Measurements from ENCODE around the gene UNKL. TPM values are rescaled to one million over a fixed set of nuclear protein-coding genes. Genes with fewer than 3 reads are reported as not detected.

The UNKL gene
- total and polyA plus RNA-seq, 7 experiments from 2014 or later = 4.0 to 152 (median 95.3) TPM

DNA sequence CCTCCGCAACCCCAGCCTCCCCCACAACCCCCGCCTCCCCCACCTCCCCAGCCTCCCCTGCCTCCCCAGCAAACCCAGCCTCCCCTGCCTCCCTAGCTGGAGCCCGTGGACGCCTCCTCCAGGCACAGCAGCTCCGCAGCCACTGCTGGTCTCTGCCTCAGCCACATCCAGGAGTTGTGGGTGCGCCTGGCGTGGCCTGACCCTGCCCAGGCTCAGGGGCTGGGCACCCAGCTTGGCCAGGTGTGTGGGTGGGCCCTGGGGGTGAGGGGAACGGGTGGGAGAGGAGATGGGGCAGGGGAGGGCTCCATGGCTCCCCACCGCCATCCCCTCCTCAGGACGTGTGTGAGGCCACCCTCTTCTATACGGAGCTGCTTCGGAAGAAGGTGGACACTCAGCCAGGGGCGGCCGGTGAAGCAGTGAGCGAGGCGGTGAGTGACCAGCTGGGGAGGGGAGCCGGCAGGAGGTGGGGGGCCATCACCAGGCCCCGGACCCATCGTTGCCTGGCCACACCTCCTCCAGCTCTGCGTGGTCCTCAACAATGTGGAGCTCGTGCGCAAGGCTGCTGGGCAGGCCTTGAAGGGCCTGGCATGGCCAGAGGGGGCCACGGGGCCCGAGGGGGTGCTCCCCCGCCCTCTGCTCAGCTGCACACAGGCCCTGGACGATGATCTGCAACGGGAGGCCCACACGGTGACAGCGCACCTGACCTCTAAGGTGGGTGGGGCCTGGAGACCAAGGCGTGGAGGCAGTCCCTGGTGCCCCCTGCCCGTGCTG, 68.7 kb downstream of the UNKL start:
- no peak overlapping the region for H3K4me3 ChIP-seq (ENCODE audit: low read length)
- Mint-ChIP-seq H3K4me3 (no peak overlapping the region), H3K27ac (no peak overlapping the region), H3K36me3 (no peaks in the 10 kb centered on the region), H3K27me3 (no peaks in the 10 kb centered on the region), H3K9me3 (peaks cover 0 to 3% (median 0%) of the 10 kb centered on the region in 11 donors), H3K4me1 (peaks cover 16 to 24% (median 22%) of the 10 kb centered on the region in 7 donors)
- no peak overlapping the region for H3K27ac ChIP-seq (ENCODE audit: low read depth, low read length)
- no peaks in the 10 kb centered on the region for H3K27me3 ChIP-seq (ENCODE audit: control insufficient read depth in 2 of 2, insufficient read depth in 2 of 2, low read length in 2 of 2)
- H3K36me3 ChIP-seq (ENCODE audit: control insufficient read depth in 2 of 3, insufficient read depth in 3 of 3, low read length in 3 of 3) = peaks cover 0 to 31% (median 0%) of the 10 kb centered on the region in 3 experiments
- intact Hi-C loops (cut with micrococcal nuclease) = loop anchor here in 1 of 2 donors (10.0 kb wide), 1 partner anchor 429 kb away; the partner anchor contains the start of genes EME2, MRPS34 and NME3
- no peaks in the 10 kb centered on the region for H3K9me3 ChIP-seq (ENCODE audit: control insufficient read depth in 2 of 3, low read length in 3 of 3)
- no peak for ATAC-seq
- POLR2A ChIA-PET = interaction anchor here (0.6 kb wide), 1 partner anchor 14 kb away, joined by 3 read pairs; no protein-coding TSS in a partner anchor
- H3K4me1 ChIP-seq (ENCODE audit: control insufficient read depth in 2 of 2, insufficient read depth in 2 of 2, low read length in 2 of 2) = peaks cover 12 to 21% of the 10 kb centered on the region in 2 donors
- no peak for DNase-seq
- CTCF ChIA-PET = no interaction called here

DNA sequence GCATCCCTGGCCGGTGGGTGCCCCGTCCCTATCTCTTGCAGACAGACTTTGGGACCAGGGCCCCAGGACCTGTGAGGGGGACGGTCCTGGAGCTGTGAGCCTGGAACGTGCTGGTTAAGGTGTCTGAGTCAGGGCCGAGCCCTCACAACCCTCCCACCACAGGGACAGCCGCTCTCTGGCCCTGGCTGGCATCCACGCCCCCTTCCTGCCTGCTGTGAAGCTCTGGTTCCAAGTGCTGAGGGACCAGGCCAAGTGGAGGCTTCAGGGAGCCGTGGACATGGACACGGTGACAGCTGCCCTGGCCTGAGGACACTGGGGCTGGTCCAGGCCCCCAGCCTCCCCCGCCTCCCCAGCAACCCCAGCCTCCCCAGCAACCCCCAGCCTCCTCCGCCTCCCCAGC, 69.4 kb downstream of the UNKL start:
- H3K36me3 Mint-ChIP-seq = no peaks in the 10 kb centered on the region
- no peak for DNase-seq
- POLR2A ChIA-PET = no interaction called here

DNA sequence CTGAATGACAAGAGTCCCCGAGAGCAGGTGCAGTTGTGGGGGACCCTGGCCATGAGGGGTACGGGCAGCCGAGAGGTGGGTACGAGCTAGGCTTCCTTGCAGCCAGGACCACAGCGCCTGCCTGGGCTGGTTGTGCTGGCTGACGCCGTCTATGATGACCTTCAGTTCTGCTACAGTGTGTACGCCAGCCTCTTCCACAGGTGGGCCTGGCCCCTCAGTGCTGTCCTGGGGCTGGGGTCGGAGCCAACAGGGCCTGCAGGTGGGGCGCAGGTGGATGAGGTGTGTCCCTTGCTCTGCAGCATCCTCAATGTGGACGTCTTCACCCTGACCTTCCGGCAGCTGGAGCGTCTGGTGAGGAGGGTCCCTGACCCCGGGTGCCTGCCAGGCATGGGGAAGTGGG, 70.0 kb downstream of the UNKL start:
- ATAC-seq (no peak), DNase-seq (no peak)
- Histone ChIP-seq H3K9me3 (ENCODE audit: control insufficient read depth in 2 of 3, low read length in 3 of 3) (no peaks in the 10 kb centered on the region), H3K36me3 (ENCODE audit: control insufficient read depth in 2 of 3, insufficient read depth in 3 of 3, low read length in 3 of 3) (peaks cover 0 to 20% (median 0%) of the 10 kb centered on the region in 3 experiments), H3K4me3 (ENCODE audit: low read length) (no peak overlapping the region), H3K4me1 (ENCODE audit: control insufficient read depth in 2 of 2, insufficient read depth in 2 of 2, low read length in 2 of 2) (peaks cover 11 to 17% of the 10 kb centered on the region in 2 donors), H3K27ac (ENCODE audit: low read depth, low read length) (no peak overlapping the region), H3K27me3 (ENCODE audit: control insufficient read depth in 2 of 2, insufficient read depth in 2 of 2, low read length in 2 of 2) (no peaks in the 10 kb centered on the region)
- H3K27me3 Mint-ChIP-seq = no peaks in the 10 kb centered on the region
- CTCF ChIA-PET = no interaction called here
- peak overlapping the region in 1 of 10 donors; percentile 37 for H3K4me3 Mint-ChIP-seq
- intact Hi-C loops (cut with micrococcal nuclease) = loop anchor here in 1 of 2 donors (5.0 to 10.0 kb wide), 2 partner anchors 363 to 430 kb away; partner anchors contain the start of genes EME2, MAPK8IP3, MRPS34 and NME3
- peak overlapping the region in 1 of 9 donors; percentile 70 for H3K27ac Mint-ChIP-seq
- POLR2A ChIA-PET = no interaction called here
- H3K4me1 Mint-ChIP-seq = peaks cover 9 to 18% (median 15%) of the 10 kb centered on the region in 7 donors
- no peaks in the 10 kb centered on the region for H3K9me3 Mint-ChIP-seq
- no peaks in the 10 kb centered on the region for H3K36me3 Mint-ChIP-seq

More for the DNA sequence above, 69.4 kb downstream of the UNKL start:
- no peaks in the 10 kb centered on the region for H3K9me3 Mint-ChIP-seq
- CTCF ChIA-PET = no interaction called here
- intact Hi-C loops (cut with micrococcal nuclease) = loop anchor here in 1 of 2 donors (10.0 kb wide), 1 partner anchor 430 kb away; the partner anchor contains the start of genes EME2, MRPS34 and NME3
- H3K27ac ChIP-seq (ENCODE audit: low read depth, low read length) = no peak overlapping the region
- H3K4me3 Mint-ChIP-seq = peak overlapping the region in 1 of 10 donors; percentile 37
- H3K27me3 Mint-ChIP-seq = no peaks in the 10 kb centered on the region
- peaks cover 10 to 18% (median 15%) of the 10 kb centered on the region in 7 donors for H3K4me1 Mint-ChIP-seq
- H3K4me3 ChIP-seq (ENCODE audit: low read length) = no peak overlapping the region
- peaks cover 11 to 17% of the 10 kb centered on the region in 2 donors for H3K4me1 ChIP-seq (ENCODE audit: control insufficient read depth in 2 of 2, insufficient read depth in 2 of 2, low read length in 2 of 2)
- no peak overlapping the region for H3K27ac Mint-ChIP-seq
- H3K36me3 ChIP-seq (ENCODE audit: control insufficient read depth in 2 of 3, insufficient read depth in 3 of 3, low read length in 3 of 3) = peaks cover 0 to 26% (median 0%) of the 10 kb centered on the region in 3 experiments
- ATAC-seq = no peak
- no peaks in the 10 kb centered on the region for H3K9me3 ChIP-seq (ENCODE audit: control insufficient read depth in 2 of 3, low read length in 3 of 3)
- no peaks in the 10 kb centered on the region for H3K27me3 ChIP-seq (ENCODE audit: control insufficient read depth in 2 of 2, insufficient read depth in 2 of 2, low read length in 2 of 2)

DNA sequence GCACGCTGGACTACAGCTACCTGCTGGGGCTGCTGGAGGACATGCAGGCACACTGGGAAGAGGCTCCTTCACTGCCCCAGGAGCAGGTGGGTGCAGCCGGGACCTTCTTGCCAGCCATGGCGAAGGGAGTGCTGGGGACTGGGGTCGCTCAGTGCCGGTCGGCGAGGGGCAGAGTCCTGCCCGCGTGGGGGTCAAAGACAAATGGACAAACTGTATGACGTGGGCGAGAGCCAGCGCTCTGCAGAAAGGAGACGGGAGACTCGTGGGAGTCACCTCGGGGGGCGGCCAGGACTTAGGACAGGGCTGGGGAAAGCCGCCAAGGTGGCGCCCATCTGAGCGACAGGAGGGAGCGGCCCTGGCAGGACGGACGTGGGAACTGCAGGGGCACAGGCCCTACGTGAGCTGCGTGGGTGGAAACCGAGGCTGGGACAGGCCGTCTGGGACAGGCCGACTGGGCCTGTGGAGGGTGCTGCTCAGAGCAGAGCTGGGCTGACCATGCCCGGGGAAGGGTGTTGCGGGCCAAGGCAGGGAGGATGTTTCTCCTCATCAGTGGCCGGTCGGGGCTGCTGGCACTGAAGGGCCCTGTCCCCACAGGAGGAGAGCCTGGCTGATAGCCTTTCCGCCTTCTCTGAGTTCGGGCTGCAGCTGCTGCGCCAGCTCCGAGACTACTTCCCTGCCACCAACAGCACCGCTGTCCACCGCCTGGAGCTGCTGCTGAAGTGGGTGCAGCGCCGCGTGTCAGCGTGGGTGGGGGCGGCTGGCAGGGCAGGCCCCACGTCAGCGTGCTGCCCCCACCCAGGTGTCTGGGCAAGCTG, 70.9 kb downstream of the UNKL start:
- Mint-ChIP-seq H3K9me3 (no peaks in the 10 kb centered on the region), H3K4me3 (peak overlapping the region; percentile 60 to 86 (median 80)), H3K4me1 (peaks cover 7 to 18% (median 15%) of the 10 kb centered on the region in 7 donors), H3K27me3 (no peaks in the 10 kb centered on the region), H3K36me3 (no peaks in the 10 kb centered on the region), H3K27ac (peak overlapping the region in 5 of 9 donors; percentile 45 to 79 (median 52))
- peaks cover 0 to 12% (median 0%) of the 10 kb centered on the region in 3 experiments for H3K36me3 ChIP-seq (ENCODE audit: control insufficient read depth in 2 of 3, insufficient read depth in 3 of 3, low read length in 3 of 3)
- intact Hi-C loops (cut with micrococcal nuclease) = loop anchor here (1.0 to 10.0 kb wide), 7 partner anchors 8 to 431 kb away; partner anchors contain the start of genes GNPTG (in 2 of the 2), TSR3 (in 2 of the 2), BAIAP3 (in 1 of the 2) and EME2 (in 1 of the 2)
- H3K27ac ChIP-seq (ENCODE audit: low read depth, low read length) = no peak overlapping the region
- H3K4me3 ChIP-seq (ENCODE audit: low read length) = peak overlapping the region; percentile 66
- no peaks in the 10 kb centered on the region for H3K27me3 ChIP-seq (ENCODE audit: control insufficient read depth in 2 of 2, insufficient read depth in 2 of 2, low read length in 2 of 2)
- ATAC-seq (no peak), DNase-seq (no peak)
- H3K4me1 ChIP-seq (ENCODE audit: control insufficient read depth in 2 of 2, insufficient read depth in 2 of 2, low read length in 2 of 2) = peaks cover 11 to 17% of the 10 kb centered on the region in 2 donors
- POLR2A ChIA-PET = interaction anchor here (2.0 kb wide), 1 partner anchor 34 kb away, joined by 7 read pairs; the partner anchor contains the start of gene UBE2I
- CTCF ChIA-PET = interaction anchor here (1.0 kb wide), 1 partner anchor 43 kb away, joined by 3 read pairs; no protein-coding TSS in a partner anchor
- no peaks in the 10 kb centered on the region for H3K9me3 ChIP-seq (ENCODE audit: control insufficient read depth in 2 of 3, low read length in 3 of 3)

DNA sequence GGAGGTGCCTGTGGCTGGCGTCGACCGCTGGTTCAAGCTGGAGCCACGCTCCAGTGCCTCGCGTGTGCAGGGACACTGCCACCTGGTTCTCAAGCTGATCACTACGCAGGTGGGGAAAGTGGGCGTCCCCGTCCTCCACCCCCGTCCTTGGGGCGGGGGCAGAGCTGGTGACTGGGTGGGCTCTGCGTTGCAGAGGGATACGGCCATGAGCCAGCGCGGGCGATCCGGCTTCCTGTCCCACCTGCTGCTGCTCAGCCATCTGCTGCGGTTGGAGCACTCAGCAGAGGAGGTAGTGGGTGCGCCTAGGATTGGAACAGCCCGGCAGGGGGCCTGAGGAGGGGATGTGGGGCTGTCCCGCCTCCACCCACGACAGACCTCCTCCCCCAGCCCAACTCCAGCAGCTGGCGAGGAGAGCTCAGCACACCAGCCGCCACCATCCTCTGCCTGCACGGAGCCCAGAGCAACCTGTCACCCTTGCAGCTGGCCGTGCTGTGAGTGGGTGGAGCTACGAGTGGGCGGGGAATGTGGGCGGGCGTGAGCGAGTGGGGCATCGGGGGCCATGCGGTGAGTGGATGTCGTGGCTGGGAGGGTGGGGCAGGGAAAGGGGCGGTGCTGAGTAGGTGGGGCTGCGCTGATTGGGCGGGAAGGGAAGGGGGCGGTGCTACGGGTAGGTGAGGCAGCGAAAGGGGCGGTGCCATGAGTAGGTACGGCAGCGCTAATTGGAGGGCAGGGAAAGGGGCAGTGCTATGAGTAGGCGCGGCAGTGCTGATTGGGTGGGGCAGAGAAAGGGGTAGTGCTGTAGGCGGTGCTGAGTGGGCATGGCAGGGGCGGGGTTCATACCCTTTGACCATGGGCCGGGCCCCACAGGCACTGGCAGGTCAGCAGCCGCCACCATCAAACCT, 71.7 kb downstream of the UNKL start:
- peaks cover 7 to 18% (median 15%) of the 10 kb centered on the region in 7 donors for H3K4me1 Mint-ChIP-seq
- intact Hi-C loops (cut with micrococcal nuclease) = loop anchor here (1.0 to 10.0 kb wide), 7 partner anchors 9 to 432 kb away; partner anchors contain the start of genes GNPTG (in 2 of the 2), TSR3 (in 2 of the 2), BAIAP3 (in 1 of the 2) and EME2 (in 1 of the 2)
- H3K36me3 Mint-ChIP-seq = no peaks in the 10 kb centered on the region
- ChIA-PET CTCF (interaction anchor here (1.0 kb wide), 1 partner anchor 43 kb away, joined by 3 read pairs; no protein-coding TSS in a partner anchor), POLR2A (interaction anchor here (0.7 to 2.5 kb wide), 4 partner anchors 8 to 470 kb away, joined by 3 to 7 read pairs (median 5); partner anchors contain the start of gene UBE2I)
- H3K27me3 ChIP-seq (ENCODE audit: control insufficient read depth in 2 of 2, insufficient read depth in 2 of 2, low read length in 2 of 2) = no peaks in the 10 kb centered on the region
- H3K4me3 Mint-ChIP-seq = peak overlapping the region; percentile 60 to 86 (median 80)
- ATAC-seq = peak; percentile 97
- no peaks in the 10 kb centered on the region for H3K9me3 ChIP-seq (ENCODE audit: control insufficient read depth in 2 of 3, low read length in 3 of 3)
- no peak overlapping the region for H3K27ac ChIP-seq (ENCODE audit: low read depth, low read length)
- H3K4me3 ChIP-seq (ENCODE audit: low read length) = peak overlapping the region; percentile 66
- DNase-seq = peak; percentile 85 to 97 (median 94)
- no peaks in the 10 kb centered on the region for H3K27me3 Mint-ChIP-seq
- H3K4me1 ChIP-seq (ENCODE audit: control insufficient read depth in 2 of 2, insufficient read depth in 2 of 2, low read length in 2 of 2) = peaks cover 11 to 17% of the 10 kb centered on the region in 2 donors
- peak overlapping the region in 8 of 9 donors; percentile 14 to 79 (median 45) for H3K27ac Mint-ChIP-seq
- no peaks in the 10 kb centered on the region for H3K9me3 Mint-ChIP-seq
- peaks cover 0 to 3% (median 0%) of the 10 kb centered on the region in 3 experiments for H3K36me3 ChIP-seq (ENCODE audit: control insufficient read depth in 2 of 3, insufficient read depth in 3 of 3, low read length in 3 of 3)

Data from naive thymus-derived CD4-positive, alpha-beta T cell (primary cell).